ENCODE measurements around the gene CDS1.

CDS1 gene

DNA sequence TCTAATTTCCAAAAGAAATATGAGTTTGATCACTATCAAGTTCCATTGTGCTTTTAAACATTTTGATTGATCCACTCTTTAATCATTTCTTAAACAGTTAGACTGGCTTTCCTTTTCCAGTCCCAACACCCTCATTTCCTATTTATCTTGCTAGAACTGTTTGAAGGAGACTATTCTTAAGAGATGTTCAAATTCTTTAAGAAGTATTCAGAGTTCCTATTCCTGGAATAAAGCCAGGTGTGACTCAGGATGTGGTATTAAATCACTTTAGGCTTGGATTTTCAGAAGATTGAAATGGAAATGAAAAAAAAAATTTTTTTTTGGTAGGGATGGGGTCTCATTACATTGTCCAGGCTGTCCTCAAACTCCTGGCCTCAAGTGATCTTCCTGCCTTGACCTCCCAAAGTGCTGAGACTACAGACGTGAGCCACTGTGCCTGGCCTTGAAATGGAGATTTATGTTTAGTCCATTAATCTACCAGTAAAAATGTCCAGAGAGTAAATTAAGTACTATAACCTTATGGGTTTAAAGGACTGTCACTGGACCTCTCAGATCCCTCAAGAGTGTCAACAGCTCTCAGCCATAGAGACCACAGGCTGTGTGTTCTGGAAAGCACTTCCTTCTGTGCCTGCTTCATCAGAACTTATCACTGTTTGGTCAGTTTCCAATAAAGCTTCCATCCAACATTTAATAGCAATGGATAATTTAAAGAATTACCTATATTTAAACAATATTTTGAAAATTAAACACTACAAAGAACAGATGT lies 90.7 kb downstream of the CDS1 start:
- peak; percentile 88 for DNase-seq (ENCODE audit: low spot score)

DNA sequence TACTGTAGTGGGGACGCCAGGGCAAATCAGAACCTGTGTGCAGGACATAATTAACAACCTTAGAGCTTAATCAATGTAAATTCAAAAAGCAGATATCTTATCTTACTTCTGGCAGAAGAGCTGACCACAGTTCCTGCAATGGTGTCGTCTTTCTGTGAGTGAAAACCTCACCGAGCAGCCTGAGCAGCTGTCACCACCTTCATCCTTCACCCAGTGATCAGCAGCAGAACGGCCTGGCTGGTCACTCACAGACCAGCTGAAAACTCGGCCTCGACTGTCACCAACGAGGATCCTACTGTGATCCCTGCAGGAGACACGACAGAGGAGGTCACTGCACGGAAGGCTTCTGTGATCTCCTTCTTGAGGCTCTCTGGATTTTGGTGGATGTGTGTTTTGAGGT lies 94.2 kb downstream of the CDS1 start:
- no peak for DNase-seq (ENCODE audit: low spot score)

GRCh38 chr4:84677995-84678394 lies 95.1 kb downstream of the CDS1 start:
- no peak for DNase-seq (ENCODE audit: low spot score)

GRCh38 chr4:84678976-84679744 lies 96.2 kb downstream of the CDS1 start:
- DNase-seq (ENCODE audit: low spot score), result no peak

GRCh38 chr4:84680956-84681355 lies 98.0 kb downstream of the CDS1 start:
- no peak for DNase-seq (ENCODE audit: low spot score)

GRCh38 chr4:84681486-84682274 lies 98.8 kb downstream of the CDS1 start:
- DNase-seq (ENCODE audit: low spot score), result peak; percentile 88

- DNase-seq (ENCODE audit: low spot score), result peak; percentile 3
Measured at GRCh38 chr4:84682661-84683060, 99.7 kb downstream of the CDS1 start.

DNA sequence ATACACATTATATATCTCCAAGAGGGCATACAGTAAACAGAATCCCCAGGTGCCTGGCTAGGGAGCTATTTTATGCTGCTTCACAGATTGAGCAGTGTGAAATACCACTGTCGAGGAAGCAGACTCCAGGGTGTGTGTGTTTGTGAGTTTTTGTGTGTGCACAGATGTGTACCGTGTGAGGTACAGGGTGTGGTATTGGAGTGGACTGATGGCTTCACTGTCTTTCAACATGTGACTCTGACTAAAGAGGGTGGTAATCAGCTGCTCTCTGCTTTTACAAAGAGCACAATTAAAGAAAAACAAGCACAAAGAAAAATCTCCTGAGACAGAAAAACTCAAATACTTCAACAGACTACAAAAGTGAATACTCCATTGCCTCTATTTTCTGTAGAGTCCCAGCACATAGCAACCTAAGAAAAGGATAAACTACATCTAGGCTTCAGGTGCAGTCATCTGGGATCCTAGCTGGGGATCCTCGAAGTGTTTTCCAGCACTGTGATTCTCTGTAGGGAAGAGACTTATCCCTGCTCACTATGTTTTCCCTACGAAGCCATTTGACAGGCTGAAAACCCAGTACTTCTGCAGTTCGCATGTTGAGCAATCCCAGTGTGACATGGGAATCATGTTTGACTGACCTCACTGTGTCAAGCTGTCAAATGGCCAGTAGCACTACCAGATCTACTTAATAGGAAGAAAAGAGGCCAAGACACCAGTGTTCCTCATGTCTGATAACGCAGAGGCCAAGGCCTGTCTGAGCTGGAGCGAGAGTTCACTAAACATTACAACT lies 100.3 kb downstream of the CDS1 start:
- peak; percentile 6 for DNase-seq (ENCODE audit: low spot score)

DNA sequence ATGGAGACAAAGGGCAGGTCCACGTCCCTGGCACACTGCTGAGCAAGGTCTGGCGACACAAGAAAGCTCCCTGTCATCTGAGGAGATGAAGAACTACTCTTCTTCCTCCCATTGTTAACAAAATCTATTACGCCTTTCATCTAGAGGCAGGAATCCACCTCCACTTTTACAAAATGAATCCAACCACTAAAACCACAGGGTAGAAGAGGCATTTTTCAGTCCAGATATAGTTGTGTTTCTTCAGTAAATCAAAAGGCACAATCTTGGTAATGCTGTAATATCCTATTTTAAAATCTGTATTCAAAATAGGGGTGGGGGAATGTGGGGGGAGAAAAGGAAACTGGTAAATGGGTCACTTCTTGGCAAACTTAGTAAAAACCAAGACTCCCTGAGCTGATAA lies 101.4 kb downstream of the CDS1 start:
- DNase-seq (ENCODE audit: low spot score), result no peak

DNA sequence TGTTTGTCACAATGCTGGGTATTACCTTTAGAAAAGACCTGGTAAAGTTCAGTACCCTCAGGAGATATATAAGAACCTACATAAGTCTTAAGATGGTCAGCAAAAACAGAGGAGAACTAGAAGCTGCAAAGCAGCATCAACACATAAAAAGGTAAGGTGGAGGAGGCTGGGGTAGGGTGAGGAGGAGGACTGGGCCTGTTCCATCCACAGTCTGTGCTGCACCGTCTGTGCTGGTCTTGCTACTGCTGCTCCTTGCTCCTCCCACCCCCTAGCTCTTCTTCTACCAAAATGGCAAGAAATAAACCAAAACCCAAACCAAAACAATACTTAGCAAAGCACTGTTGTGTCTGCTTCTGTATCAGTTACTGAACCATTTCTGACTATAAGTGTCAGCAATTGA lies 102.2 kb downstream of the CDS1 start:
- DNase-seq (ENCODE audit: low spot score), result no peak

DNA sequence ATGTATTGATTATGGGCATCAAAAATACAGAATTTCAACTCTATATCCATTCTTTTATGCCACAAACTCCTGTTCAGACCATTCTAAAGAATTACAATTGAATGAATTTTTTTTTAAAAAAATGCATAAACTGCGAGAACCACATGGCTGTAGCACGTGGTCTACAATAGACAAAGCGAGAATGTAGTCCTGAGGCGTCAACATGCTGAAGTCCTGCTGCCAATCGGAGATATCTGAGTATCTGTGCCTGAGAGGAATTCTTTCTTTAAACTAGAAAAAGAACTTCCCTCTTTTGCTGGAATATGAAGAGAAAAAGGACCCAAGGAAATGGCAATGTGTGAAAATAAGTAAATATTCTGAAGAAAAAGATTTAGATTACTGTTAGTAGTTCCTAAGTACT lies 105.7 kb downstream of the CDS1 start:
- DNase-seq (ENCODE audit: low spot score), result no peak

GRCh38 chr4:84689197-84689596 lies 106.3 kb downstream of the CDS1 start:
- no peak for DNase-seq (ENCODE audit: low spot score)

DNA sequence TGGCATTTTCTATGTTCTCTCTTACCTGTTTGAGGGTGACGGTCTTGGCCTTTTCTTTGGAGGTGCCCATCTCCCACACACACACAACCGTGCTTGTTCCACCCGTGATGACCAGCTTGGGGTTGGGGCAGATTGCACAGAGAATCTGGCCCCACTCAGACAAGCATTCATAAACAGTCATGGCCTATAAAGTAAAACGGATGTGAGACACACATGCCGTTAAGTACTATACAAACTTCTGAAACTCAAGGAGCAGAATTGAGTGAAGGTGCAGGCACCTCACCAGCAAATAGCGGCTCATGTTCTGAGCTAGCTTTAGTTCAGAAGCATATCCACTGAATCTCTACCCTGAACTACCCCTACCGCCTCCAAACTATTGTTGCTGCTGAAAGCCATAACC lies 107.6 kb downstream of the CDS1 start:
- DNase-seq (ENCODE audit: low spot score), result no peak

DNA sequence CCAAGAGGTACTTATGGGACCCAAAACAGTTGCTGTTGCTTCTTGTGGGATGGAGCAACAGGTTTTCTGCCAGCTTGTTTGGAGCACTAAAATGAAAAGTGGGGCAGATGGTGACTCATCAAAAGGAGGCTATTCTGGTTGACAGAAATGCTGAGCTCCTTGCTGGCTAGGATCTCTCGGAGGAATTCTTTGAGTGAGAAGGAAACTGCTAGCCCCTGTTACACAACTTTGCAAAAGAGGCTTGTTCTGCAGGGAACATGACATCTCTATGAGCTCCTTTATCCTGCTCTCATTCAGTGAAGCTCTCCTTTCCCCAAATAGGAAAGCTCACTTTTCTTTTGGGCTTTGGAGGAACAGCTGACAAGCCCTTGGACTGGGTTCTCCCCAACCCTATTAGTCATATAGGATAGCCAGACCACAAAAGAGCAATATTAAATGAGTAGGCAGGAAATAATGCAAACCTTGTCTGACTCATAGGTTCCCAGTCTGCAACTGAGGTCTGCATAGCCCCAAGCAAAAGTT lies 108.3 kb downstream of the CDS1 start:
- DNase-seq (ENCODE audit: low spot score), result peak; percentile 79

DNA sequence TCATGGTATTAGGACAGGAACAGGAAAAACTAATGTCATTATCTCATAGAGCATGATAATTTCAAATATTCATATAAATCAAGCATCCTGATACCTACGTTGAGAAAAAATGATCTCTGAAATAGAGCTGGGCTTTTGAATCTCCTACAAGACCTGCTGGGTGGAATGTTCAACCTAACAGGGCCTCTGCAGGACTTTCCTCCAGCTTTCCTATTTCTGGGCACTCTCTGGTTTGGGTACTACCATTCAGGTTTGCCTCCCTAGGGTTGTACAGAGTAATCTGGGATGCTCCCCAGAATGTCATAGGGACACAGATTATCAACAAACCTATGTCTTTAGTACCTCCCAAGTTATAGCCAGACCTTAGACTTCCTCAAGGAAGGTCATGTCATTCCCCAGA lies 108.9 kb downstream of the CDS1 start:
- no peak for DNase-seq (ENCODE audit: low spot score)

DNA sequence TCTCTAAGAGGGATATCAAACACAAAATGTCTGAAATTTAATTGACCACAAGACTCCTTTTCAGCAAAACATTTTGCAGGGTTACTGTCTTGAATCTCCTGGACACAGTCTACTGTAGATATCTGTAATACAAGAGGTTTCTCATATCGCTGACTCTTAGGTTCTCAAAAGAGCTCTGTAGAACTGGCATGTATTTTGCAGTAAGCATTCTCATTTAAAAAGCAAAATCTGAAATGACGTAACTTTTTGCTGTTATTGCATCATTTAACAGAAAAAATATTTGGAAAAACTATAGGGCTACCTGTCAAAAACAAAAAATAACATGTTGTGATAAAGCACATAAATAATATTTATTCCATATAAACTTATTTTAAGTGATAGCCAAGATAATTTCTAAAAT lies 114.2 kb downstream of the CDS1 start:
- no peak for DNase-seq (ENCODE audit: low spot score)

DNA sequence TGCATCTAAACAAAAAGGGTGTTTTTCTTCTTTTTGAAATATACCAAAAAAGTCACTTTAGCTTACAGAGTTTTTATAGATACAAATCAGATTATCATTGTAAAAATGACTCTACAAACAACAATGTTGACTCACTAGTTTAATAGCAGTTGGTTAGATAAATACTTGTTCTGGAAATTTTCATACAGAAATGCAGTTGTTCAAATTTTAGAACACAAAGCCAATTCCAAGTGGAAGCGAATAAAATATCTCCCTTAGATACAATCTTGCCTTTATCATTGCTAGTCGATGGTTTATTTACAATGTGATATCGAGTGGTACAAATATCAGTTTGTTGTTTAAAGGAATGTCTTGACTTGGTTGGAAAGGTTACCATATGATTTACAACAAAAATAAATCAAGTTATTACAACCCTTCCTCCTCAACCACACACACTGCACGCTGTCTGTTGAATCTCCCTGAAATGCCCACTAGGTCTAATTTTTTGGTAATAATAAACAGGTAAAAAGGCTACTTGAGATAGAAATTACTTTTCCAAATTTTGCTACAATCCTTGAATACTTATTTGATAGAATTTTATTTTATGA lies 114.8 kb downstream of the CDS1 start:
- no peak for DNase-seq (ENCODE audit: low spot score)

GRCh38 chr4:84699001-84699671 lies 116.2 kb downstream of the CDS1 start:
- no peak for DNase-seq (ENCODE audit: low spot score)

All from kidney tubule cell (primary cell).